ENCODE results near the gene CNTFR.

GRCh38 chr9:34568774-34569173 lies 20.8 kb downstream of the CNTFR start:
- no peak for TF ChIP-seq CTCF (IDR thresholded peaks at IDR 0.05)
- no peak for TF ChIP-seq POLR2A (IDR thresholded peaks at IDR 0.05)
